Nephron progenitor cell (in vitro differentiated cells): Measurements from ENCODE around the gene ANKRD60.

ENCODE experiments used
- DNase-seq: peaks from one replicate; pipeline ENCODE4 v3.0.0; 2021
- H3K27ac Mint-ChIP-seq: 2 replicates; pipeline ENCODE4 v1.8.0; 2021; ENCODE audit warnings: mild to moderate bottlenecking, moderate library complexity, mixed read lengths
- H3K27me3 Mint-ChIP-seq: 2 replicates; pipeline ENCODE4 v1.8.0; 2021; ENCODE audit warnings: mild to moderate bottlenecking, low read depth, mixed read lengths; ENCODE audit not compliant: poor library complexity
- H3K36me3 Mint-ChIP-seq: 2 replicates; pipeline ENCODE4 v1.8.0; 2021; ENCODE audit warnings: low read depth, mixed read lengths
- H3K4me1 Mint-ChIP-seq: 2 replicates; pipeline ENCODE4 v1.8.0; 2021; ENCODE audit warnings: mixed read lengths
- H3K4me3 Mint-ChIP-seq: 2 replicates; pipeline ENCODE4 v1.8.0; 2021; ENCODE audit warnings: mild to moderate bottlenecking, moderate library complexity, mixed read lengths
- H3K9me3 Mint-ChIP-seq: 2 replicates; pipeline ENCODE4 v1.8.0; 2021; ENCODE audit warnings: mild to moderate bottlenecking, moderate library complexity, mixed read lengths
- TF ChIP-seq, protein P1 (sequence below): fragments of 200-600 bp; sonication (generic); IDR thresholded peaks from 2 replicates; pipeline ENCODE4 v1.5.0; 2021; ENCODE audit warnings: antibody characterized with exemption

The ANKRD60 gene

DNA sequence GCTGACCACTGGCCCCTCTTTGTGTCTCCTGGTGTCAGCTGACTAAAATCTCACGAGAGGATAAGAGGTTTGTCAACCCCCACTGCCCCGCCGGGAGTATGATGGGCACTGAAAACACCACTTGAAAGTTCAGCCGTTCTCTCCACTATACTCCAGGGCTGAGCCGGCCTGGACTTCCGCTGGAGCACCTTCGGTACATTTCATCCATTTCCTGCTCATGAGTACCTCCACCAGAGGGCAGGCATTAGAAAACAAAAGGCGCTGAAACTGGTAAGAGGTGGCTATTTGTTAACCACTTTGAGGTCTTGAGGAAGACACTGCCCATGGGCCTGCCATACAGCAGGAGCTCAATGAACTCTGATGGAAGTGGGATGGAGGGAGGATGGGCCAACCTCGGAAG lies 17.9 kb upstream of the ANKRD60 start:
- no peak for DNase-seq

DNA sequence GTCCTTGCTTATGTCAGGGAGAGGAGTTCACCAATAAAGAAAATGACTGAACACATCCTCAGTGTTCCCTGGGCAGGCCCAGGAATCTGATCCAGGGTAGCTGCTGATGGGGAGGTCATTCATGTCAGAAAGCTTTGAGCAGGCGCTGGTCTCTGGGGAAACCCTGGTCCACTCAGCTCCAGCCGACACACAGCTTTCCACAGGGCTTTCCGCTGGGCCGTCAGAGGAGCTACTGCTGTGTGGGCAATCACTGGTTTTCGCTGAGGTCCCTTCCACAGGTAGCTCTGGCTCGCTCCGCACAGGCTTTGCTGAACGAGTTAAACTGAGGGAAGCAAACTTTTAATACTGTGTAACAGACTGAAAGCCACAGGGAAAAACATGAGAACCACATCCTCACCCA lies 17.5 kb upstream of the ANKRD60 start:
- no peaks in the 10 kb centered on the region for H3K9me3 Mint-ChIP-seq
- H3K27me3 Mint-ChIP-seq, result peaks cover 5% of the 10 kb centered on the region
- TF ChIP-seq, protein P1, sequence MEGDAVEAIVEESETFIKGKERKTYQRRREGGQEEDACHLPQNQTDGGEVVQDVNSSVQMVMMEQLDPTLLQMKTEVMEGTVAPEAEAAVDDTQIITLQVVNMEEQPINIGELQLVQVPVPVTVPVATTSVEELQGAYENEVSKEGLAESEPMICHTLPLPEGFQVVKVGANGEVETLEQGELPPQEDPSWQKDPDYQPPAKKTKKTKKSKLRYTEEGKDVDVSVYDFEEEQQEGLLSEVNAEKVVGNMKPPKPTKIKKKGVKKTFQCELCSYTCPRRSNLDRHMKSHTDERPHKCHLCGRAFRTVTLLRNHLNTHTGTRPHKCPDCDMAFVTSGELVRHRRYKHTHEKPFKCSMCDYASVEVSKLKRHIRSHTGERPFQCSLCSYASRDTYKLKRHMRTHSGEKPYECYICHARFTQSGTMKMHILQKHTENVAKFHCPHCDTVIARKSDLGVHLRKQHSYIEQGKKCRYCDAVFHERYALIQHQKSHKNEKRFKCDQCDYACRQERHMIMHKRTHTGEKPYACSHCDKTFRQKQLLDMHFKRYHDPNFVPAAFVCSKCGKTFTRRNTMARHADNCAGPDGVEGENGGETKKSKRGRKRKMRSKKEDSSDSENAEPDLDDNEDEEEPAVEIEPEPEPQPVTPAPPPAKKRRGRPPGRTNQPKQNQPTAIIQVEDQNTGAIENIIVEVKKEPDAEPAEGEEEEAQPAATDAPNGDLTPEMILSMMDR, result no peak
- no peak overlapping the region for H3K27ac Mint-ChIP-seq
- H3K36me3 Mint-ChIP-seq, result peaks cover 59% of the 10 kb centered on the region
- DNase-seq, result no peak
- peaks cover 10% of the 10 kb centered on the region for H3K4me1 Mint-ChIP-seq
- no peak overlapping the region for H3K4me3 Mint-ChIP-seq

More for the DNA sequence above, 17.9 kb upstream of the ANKRD60 start:
- Mint-ChIP-seq H3K9me3 (no peaks in the 10 kb centered on the region), H3K27ac (no peak overlapping the region), H3K36me3 (peaks cover 59% of the 10 kb centered on the region), H3K4me1 (peaks cover 10% of the 10 kb centered on the region), H3K4me3 (no peak overlapping the region), H3K27me3 (peaks cover 5% of the 10 kb centered on the region)
- TF ChIP-seq, protein P1, result no peak

DNA sequence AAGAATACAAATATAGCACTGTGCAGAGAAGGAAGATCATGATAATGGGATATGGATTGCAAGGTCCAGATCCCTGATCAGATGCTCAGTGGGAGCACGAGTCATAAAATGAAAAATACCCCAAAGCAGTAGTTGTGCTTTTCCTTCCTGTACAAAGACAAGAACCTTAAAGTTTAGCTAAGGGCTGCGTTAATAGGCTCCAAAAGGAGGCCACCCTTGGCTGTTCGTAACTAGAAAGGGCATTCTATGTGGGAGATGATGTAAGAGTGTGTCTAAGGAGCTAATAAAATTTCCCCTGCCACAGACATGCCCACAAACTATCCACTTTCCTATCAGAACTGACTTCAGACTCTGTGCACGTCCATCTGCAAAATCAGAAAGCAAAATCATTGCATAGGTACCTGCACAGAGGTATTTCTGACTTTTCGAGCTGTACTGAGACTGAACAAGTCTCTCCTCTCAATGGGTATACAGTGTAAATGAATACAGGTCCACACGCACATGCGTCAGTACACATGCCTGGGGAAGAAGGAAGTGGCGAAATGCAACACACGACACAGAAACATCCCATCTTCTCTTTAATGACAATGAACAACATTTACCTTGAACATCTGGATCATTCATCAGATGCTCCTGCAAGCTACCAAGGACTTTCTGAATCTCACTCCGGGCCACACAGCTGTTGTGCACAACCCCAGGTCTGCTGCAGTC lies 16.9 kb upstream of the ANKRD60 start:
- no peak overlapping the region for H3K27ac Mint-ChIP-seq
- TF ChIP-seq, protein P1, result no peak
- peaks cover 4% of the 10 kb centered on the region for H3K27me3 Mint-ChIP-seq
- no peak overlapping the region for H3K4me3 Mint-ChIP-seq
- no peaks in the 10 kb centered on the region for H3K9me3 Mint-ChIP-seq
- H3K36me3 Mint-ChIP-seq, result peaks cover 59% of the 10 kb centered on the region
- no peak for DNase-seq
- peaks cover 10% of the 10 kb centered on the region for H3K4me1 Mint-ChIP-seq

DNA sequence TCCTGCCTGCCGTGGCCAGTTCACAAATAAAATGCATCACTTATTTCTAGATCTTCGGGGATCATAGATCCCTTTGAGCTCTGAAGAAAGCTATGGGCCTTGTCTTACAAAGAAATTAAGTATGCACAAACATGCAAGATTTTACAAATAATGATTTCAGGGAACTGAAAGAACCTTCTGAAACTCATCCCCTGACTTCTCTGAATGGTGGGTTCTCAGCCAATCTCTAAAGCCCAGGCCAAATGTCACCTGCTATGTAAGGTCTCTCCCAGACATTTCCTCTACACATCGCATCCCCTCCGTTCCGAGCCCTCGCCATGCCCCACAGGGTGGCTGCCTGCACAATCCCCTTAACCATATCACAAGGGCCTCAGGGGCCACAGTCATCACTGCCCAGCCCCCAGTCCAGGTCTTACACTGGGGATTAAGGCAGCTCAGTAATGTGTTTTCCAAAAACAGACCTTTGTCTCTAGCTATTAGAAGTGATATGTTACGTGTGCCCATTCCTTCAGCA lies 16.1 kb upstream of the ANKRD60 start:
- DNase-seq, result no peak
- peaks cover 2% of the 10 kb centered on the region for H3K27me3 Mint-ChIP-seq
- TF ChIP-seq, protein P1, result no peak
- H3K4me1 Mint-ChIP-seq, result peaks cover 10% of the 10 kb centered on the region
- no peaks in the 10 kb centered on the region for H3K9me3 Mint-ChIP-seq
- peaks cover 54% of the 10 kb centered on the region for H3K36me3 Mint-ChIP-seq
- no peak overlapping the region for H3K4me3 Mint-ChIP-seq
- peak overlapping the region; percentile 62 for H3K27ac Mint-ChIP-seq

DNA sequence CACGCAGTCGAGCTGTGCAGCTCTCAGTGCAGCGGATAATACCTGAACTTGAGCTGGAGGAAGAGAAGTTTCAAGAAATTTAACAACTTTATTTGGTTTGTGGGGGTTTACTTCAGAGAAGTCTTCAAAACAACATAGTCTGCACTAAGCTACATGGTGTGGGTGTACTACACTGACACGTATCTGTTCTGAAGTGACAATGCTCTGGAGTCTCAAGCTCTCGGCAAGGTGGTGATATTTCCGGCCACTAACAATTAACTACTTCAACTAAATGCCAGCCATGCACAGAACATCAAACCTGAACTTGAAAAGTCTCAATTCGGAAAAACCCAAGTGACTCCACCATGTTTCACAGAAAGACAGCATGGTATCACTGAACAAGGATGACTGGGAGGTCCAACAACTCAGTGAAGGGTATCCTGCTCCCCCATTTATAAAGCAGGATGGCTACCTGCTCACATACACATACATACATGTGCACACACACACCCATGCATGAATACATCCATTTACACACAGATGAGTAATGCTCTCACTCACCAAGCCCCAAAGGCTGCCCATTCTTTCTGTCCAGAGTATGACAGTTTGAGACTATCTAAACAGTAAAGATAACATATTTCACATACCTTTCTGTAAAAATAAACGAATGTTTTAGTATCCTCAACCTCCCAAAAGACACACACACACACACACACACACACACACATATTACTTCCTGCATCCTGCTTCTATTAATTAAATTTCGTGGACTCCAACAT lies 15.4 kb upstream of the ANKRD60 start:
- no peak overlapping the region for H3K4me3 Mint-ChIP-seq
- TF ChIP-seq, protein P1, result no peak
- DNase-seq, result no peak
- no peaks in the 10 kb centered on the region for H3K9me3 Mint-ChIP-seq
- H3K4me1 Mint-ChIP-seq, result peaks cover 10% of the 10 kb centered on the region
- H3K27me3 Mint-ChIP-seq, result peaks cover 2% of the 10 kb centered on the region
- peaks cover 57% of the 10 kb centered on the region for H3K36me3 Mint-ChIP-seq
- peak overlapping the region; percentile 62 for H3K27ac Mint-ChIP-seq
